Stimulated activated CD8-positive, alpha-beta memory T cell treated with anti-CD3 and anti-CD28 coated beads, Interleukin-7, amount 100 ng/mL, for 4 hours (primary cell): ENCODE measurements around the gene PHPT1.
"Not testable (repeated sequence)": the region's sequence is repeated elsewhere in the genome, so short reads cannot be mapped to it uniquely, and the experiment has no call there.

Source experiments
- DNase-seq, 2 donors: peaks; one replicate each; pipeline ENCODE4 v3.0.0-alpha.2; 2020; ENCODE audit warnings: low read depth in 2 of 2

PHPT1 gene

DNA sequence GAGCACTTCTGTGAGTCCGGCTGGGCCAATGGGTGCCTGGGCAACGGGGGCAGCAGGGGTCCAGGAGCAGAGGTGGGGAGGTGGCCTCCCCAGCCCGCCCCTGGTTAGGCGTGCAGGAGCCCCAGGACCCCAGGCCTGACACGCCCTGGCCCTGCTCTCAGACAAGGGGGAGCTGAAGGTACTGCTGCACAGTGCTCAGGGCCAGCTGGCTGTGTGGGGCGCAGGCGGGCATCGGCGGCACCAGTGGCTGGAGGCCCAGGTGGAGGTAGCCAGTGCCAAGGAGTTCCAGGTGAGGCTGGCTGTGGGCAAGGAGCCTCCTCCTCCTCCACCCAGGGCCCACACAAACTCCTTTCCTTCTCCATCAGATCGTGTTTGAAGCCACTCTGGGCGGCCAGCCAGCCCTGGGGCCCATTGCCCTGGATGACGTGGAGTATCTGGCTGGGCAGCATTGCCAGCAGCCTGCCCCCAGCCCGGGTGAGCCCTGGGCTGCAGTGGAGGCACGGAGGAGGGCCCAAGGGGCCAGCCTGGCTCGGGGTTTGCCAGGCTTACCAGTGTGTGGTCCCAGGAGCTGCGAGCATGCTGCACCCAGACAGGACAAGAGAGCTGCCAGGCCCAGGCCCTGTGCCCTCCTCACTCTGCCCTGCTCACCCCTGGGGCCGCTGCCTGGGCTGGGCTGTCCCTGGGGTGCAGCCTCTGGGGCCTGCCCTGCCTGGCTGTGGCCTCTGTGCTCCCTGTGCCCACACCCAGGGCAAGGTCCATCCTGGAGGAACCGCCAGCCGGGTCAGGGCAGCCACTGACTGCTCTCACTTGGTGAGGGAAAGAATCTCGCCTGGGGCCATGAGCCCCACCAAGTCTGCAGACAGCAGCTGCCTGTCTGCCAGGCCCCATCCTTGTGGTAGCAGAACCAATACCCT lies 9.9 kb downstream of the PHPT1 start:
- no peak for DNase-seq

DNA sequence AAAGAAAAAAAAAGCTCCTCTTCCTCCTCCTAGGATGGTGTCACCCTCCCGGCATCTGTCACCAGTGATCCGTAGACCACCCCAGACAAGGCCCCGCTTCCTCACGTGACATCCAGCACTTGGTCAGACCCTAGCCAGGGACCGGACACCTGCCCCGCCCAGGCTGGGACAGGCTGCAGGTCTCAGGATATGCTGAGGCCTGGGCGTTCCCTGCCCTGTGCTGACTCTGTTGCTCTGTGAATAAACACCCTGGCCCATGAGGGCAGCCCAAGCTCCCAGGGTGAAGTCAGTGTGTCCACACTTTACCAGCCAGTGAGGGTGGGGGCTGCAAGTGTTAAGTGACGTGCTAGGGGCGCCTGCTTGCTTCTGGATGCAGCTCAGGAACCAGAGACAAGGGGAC lies 11.3 kb downstream of the PHPT1 start:
- no peak for DNase-seq

DNA sequence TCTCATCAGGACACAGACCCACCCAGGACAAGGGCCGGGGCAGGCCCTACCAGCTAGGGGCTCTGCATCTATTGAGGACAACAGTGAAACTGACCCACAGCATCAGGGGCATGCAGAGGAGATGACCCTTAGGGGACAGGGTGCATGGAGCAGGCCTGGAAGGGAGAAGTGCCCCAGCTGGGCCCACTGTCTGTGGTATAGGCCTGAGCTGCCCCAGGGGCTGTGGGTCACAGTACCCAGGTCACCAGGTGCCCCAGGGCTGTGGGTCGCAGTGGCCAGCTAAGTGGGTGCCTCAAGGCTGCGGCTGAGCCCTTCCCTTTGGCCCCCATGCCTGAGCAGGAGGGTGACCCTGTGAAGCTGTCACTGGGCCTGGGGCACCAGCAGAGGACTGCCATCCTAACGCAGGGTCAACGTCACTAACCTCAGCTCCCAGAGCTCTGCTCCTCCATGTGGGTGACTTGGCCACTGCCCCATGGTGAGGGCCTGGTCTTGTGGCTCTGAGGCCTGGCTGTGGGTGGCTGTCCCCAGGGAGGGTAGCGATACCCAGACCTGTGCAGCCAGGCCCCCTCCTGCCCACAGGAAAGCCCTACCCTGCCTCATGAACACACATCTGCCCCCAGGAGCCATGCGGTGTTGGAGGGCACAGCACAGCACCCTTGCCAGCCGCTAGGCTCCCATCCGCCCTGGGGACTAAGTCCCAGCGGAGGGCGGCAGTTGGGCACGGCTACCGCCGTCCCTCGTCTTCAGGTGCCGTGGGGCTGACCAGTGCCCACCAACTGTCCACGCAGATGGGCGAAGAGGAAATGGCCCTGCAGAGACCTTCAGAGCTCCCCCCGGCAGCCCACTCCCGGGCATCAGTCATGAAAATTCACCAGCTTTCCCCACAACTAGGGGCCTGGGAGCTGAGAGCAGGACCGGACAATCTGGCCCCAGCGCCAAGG lies 12.0 kb downstream of the PHPT1 start:
- DNase-seq, result no peak

DNA sequence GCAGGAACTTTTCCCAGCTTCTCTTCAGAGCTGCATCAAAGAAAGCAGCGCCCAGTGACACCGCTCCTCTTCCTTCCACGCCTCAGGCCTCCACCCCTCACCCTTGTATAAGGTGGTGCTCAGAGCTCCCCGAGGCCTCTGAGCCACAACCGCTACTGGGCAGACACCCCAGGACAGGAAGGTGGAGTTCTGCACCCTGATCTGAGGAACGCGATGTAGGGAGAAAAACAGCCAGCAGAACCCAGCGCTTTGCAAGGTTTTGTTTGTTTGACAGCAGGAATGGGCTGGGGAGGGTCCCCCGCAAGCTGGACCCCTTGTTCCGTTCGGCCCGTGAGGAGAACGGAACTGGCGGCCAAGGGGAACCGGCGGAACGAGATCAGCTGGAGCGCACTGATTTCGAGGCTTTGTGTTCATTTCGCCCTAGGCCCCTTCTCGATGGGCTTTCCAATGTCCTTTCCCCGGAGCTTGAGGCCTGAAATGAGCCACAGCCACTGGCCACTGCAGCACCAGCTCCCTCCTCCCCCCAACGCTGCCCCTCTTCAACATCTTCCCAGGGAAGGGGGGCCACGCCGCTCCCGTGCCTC lies 12.8 kb downstream of the PHPT1 start:
- no peak for DNase-seq

DNA sequence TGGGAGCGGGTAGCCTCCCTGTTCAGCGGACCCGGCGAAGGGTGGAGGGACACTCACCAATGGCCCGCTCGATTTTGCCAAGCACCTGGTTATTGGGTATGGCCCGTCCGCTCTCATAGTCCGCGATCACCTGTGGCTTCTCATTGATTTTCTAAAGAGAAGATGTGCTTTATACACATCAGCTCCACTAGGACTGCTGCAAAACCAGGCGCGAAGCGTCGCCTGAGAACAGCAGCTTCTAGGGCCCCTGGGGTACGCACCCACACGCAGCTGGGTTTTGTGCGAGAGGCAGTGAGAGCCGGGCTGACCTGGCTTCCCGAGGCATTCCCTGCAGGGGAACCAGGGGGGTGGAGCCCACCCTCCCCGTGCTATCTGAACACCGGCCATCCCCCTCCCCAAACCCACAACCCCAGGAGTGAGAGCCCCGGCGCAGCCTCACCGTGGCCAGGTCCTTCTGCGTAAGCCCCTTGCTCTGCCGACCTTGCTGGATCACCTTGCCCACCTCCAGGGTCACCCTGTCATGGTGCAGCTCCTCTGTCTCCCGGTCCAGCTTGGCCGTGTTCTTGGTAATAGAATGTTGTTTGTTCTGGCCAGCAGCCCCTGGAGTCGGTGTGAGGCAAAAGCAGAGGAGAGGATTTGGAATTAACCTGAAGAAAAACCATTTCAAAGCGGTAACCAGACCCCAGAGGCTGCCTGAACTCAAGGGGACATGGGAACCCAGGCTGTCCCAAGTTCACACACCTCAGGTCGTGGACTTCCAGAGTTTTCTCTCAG lies 13.8 kb downstream of the PHPT1 start:
- DNase-seq, result no peak

DNA sequence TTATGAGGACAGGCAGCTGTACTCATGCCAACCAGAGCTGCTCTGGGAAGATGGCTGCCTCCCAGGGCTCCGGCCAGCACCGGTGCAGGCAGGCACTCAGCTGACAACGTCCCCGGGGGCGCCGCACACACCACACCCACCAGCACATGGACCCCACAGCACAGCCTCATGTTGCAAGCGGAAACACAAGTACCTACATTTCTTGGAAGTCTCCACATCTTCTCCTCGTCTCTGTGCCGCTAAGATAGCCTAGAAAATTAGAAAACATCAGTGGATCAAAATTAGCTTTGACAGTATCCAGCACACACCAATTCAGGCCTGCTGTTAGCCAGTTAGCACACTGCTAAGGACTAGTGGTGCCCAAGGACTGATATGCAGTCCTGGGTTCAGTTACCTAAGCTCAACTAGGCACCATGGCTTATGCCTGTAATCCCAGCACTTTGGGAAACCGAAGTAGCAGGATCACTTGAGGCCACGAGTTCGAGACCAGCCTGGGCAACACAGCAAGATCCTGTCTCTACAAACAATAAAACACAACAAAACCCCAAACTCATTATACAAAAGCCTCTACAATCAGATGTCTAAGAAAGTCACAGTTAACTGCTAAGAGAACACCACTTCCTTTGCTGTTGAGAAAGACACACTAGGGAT lies 14.5 kb downstream of the PHPT1 start:
- DNase-seq, result no peak

DNA sequence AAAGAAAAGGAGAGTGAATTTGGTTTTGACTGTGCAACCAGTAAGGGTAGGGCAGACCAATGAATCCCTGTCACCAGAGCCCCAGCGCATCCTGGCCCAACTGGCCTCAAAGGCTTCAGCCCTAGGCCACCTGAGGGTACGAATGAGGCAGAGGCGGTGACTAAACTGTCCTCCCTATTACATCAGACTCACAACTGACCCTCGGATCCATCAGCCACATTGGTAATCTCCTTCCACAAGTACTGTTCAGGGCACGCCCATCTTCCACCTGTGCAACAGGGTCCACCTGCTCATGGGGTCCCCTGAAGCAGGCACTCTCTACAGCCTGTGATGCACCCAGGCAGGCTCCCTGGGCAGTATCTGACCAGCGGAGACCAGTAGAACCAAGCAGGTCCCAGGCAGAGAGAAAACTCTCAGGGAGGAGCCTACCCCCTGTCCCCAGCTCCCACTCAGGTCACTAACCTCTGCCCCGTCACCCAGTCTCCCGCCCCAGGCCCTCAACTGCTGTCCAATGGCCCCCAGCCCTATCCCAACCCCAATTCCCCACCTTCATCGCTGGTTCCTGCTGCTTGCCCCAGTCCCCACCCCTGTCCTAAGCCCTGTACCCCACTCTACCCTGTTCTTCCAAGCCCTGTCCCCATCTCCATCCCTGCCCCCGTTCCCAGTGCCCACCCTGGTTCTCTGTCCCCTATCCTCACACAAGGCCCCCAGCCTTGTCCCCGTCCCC lies 16.0 kb downstream of the PHPT1 start:
- no peak for DNase-seq

DNA sequence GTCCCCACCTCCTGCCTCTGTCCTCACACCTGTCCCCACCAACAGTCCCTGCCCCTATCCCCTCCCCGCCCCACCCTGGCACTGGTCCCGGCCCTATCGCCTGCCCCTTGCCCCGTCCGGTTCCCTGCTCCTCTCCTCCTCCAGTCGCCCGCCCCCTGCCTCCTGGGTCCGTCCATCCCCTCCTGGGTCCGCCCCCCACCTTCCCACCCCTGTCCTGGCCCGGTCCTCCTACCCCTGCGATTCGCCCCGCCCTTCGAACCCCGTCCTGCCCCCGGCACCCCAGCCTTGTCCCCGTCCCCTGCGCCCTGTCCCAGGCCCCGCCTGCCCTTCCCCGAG lies 16.5 kb downstream of the PHPT1 start:
- DNase-seq, result no peak

DNA sequence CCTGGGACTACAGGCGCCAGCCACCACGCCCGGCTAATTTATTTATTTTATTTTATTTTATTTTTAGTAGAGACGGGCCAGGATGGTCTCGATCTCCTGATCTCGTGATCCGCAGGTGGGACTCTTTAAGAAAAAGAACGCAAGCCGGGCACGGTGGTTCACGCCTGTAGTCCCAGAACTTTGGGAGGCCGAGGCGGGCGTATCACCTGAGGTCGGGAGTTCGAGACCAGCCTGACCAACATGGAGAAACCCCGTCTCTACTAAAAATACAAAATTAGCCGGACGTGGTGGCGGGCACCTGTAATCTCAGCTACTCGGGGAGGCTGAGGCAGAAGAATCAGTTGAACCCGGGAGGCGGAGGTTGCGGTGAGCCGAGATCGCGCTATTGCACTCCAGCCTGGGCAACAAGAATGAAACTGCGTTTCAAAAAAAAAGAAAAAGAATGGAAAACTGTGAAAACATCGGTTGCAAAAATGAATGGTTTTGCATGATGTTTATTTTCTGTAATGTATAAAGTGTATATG lies 17.8 kb downstream of the PHPT1 start:
- DNase-seq, result not testable (repeated sequence)

DNA sequence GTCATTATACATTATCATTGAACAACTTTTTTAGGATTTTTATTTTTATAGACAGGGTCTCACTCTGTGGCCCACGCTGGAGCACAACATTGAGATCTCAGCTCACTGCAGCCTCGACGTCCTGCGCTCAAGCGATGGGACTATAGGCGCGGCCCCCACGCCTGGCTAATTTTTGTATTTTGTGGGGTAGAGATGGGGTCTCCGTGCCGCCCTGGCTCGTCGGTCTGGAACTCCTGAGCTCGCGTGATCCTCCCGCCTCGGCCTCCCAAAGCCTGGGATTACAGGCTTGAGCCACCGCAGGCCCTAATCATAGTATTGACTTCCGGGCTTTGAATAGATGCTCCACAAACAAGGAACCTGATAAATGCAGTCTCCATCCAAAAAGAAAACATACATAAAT lies 18.3 kb downstream of the PHPT1 start:
- DNase-seq, result no peak

DNA sequence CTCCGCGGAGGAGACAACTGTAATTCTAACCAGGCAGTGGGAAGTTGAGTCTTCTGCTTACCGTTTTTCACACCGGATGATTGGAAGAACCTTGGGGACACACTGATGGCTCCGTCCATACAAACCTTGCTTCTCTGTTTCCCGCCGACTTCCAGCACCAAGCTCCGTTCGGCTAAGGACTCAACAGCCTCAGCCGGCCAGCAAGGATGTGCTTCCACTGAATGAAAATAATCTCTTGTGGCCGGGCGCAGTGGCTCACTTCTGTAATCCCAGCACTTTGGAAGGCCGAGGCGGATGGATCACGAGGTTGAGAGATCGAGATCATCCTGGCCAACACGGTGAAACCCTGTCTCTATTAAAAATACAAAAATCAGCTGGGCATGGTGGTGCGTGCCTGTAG lies 18.7 kb downstream of the PHPT1 start:
- DNase-seq, result no peak

DNA sequence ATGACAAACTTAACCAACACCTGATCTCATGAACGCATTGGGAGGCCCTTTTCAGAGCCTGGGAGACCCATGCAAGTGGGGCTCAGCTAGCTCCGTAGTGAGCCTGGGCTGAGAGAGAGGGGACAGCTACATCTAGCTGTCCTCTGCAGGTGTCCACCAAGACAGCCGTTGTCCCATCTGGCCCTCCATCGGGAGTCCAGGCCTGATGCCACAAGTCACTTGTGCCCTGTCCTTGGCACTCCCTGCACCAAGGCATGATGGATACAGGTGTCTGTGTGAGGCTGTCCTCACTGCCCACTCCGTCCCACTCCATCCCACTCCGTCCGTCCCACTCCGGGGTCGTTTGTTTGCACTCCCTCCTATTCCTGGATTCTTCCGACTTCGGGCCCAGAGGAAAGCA lies 19.4 kb downstream of the PHPT1 start:
- DNase-seq, result no peak

DNA sequence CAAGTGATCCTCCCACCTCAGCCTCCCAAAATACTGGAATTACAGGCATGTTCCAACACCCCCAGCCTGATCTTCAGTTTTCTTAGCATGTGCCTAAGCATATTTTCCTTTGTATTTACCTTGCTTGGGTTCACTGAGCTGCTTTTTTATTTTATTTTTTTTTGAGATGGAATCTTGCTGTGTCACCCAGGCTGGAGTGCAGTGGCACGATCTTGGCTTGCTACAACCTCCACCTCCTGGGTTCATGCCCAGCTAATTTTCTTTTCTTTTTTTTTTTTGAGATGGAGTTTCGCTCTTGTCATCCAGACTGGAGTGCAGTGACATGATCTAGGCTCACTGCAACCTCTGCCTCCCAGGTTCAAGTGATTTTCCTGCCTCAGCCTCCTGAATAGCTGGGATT lies 20.4 kb downstream of the PHPT1 start:
- not testable (repeated sequence) for DNase-seq

DNA sequence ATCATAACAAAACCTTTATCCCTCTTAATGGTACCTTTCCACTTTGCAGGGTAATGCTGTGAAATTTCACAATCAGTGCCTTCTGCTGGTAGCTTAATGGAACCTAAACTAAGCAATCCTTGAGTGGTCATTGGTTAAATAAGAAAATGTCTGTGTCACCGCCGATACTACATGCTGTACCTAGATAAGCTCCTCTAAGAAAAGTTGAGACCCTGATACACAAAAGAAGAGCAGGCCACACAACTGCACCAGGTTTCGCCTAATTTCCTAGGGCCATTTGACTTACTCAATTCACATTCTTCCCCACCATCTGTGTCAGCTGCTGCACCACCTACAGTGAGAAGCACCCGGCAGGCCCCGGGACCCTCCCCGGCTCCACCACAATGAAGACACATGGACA lies 25.9 kb downstream of the PHPT1 start:
- DNase-seq, result no peak

DNA sequence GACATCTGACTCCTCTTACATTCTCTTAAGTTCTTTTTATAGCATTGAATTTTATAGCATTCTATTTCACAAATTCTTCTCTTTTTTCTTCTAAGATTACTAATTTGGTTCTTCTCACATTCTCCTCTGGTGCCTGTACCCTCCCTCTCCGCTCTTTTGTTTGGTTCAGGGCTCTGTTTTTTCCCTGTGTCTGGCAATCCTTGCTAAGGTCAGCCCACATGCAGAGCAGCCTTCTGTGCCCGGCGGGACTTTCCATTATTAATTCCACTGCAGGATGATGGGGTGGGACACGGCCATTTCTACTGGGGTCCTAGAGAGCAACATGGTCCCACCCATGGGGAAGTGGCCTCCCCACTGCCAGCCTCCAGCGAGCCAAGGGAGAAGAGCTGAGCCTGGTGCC lies 27.3 kb downstream of the PHPT1 start:
- no peak for DNase-seq

DNA sequence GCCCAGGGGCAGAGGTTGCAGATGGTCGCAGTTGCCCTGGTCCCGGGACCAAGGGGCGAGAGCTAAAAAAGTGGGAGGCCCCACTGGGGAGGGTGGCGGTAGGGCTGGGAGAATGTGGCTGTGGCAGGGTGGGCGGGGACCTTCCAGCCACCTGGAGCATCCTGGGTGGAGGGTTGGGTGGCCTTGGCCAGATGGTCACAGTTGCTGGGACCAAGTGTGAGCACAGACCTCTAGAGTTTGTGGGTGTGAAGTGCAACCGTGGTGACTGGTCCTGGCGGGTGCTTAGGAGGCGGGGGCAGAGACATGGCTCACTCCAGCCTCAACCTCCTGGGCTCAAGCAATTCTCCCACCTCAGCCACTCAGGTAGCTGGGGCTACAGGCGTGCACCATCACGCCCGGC lies 31.4 kb downstream of the PHPT1 start:
- DNase-seq, result no peak

DNA sequence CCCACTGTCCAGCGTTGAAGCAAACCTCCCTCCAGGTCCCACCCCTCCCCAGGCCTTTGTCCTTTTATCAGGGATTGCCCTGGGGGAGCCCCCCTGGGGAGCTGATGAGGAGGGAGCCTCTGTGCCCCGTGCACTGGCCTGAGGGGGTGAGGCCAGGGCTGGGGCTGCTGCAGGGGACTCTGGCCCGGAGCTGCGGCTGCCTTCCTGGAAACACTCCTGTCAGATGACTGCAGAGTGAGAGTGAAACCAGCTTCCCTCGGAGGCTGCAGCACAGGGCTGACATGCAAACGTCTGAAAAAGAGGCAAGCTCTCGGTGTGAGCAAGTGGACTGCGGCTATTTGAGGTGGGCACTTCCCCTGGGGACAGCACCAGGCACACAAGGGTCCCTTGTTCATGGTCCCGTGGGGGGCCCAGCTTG lies 32.5 kb downstream of the PHPT1 start:
- peak; percentile 41 to 42 for DNase-seq

DNA sequence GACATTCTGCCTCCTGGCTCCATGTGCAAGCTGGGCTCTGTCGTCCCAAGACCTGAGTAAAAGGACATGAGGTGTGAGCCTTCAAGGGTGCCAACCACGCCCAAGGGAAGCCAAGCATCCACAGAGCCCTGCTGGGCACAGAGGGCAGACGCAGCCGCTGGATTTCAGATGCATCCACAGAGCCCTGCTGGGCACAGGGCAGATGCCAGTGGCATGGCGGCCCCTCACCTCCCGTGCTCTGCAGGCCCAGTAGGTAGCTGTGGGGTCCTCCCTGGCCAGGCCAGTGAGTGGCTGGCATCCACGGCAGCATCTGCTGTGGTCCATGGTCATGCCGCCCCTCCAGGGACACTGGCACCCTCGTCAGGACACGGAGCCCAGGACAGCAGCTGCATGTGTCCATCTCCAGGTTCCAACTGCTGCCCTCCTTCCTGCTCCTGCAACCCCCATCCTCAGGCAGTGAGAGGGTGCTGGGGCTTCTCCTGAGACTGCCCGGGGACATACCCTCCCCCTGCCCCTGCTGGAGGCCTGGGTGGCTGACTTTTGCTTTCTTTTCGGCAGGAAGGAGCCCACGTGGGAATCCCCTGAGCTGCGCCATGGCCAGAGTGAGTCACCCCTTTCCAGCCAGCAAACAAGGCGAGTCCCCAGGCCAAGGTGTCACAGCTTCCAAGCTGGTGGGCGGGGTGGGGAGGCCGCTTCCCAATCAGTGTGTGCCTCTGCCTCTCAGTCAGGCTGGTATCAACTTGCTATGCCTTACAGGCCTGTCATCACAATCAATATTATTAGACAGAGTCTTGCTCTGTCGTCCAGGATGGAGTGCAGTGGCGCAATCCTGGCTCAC lies 33.1 kb downstream of the PHPT1 start:
- DNase-seq, result peak; percentile 92 to 95

DNA sequence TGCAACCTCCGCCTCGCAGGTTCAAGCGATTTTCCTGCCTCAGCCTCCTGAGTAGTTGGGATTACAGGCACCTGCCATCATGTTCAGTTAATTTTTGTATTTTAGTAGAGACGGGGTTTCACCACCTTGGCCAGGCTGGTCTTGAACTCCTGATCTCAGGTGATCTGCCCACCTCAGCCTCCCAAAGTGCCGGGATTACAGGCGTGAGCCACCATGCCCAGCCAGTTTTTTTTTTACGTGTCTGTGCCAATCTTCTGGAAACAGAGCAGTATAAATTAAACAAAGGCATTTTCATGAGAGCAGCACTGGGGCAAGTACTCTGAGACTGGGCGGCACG lies 33.7 kb downstream of the PHPT1 start:
- DNase-seq, result not testable (repeated sequence)
